HepG2 (cell line): Measurements from ENCODE around the gene GAD1. TPM values are rescaled to one million over a fixed set of nuclear protein-coding genes. Genes with fewer than 3 reads are reported as not detected.

Source experiments
- ATAC-seq: fragments of 200-7000 bp; cut with Tn5 transposase; 3 replicates; pipeline ENCODE4 v1.9.1; 2020; ENCODE audit warnings: mild to moderate bottlenecking, moderate library complexity
- BruUV-seq: library from RNA; stranded (reverse); fragments of 400-500 nt; replicated peaks from 2 replicates; lab custom pipeline; 2021; lab: Mats Ljungman, UMichigan
- CTCF ChIA-PET: fragments of 300-600 bp; formaldehyde crosslinking; extraction: SDS; loops from one replicate; lab custom pipeline; 2021; ENCODE audit warnings: low total read pairs, inconsistent platforms, low intra/inter-chr PET ratio; lab: Yijun Ruan, JAX
- POLR2A ChIA-PET: fragments of 350-600 bp; sonication (Branson Sonifier 250); formaldehyde crosslinking; loops from one replicate; lab custom pipeline; 2020; ENCODE audit warnings: antibody characterized with exemption, inconsistent platforms; lab: Yijun Ruan, JAX
- DNase-seq: peaks from one replicate; pipeline ENCODE4 v3.0.0-alpha.2; 2015; ENCODE audit warnings: low spot score
- FAIRE-seq: peaks from 3 replicates; lab custom pipeline; 2011; peaks lifted over from hg19 to GRCh38; lab: Jason Lieb, UNC
- H2AFZ ChIP-seq: one replicate; pipeline ENCODE4 v1.6.1; 2011; ENCODE audit warnings: low read length, inconsistent platforms
- H3K27ac ChIP-seq: fragments of 300-600 bp; 3 replicates; pipeline ENCODE4 v1.8.0; 2011; ENCODE audit warnings: mixed run types, mild to moderate bottlenecking, mixed read lengths, low read length, inconsistent platforms; ENCODE audit not compliant: insufficient read depth; ENCODE audit errors: extremely low read length
- H3K27me3 ChIP-seq, 2 experiments: fragments of 200-600 bp in 1 of 2; 2 replicates in 1 of 2; 3 replicates in 1 of 2; pipeline versions ENCODE4 v1.6.0 to v1.8.0; 2011; ENCODE audit warnings: low read length in 2 of 2, mild to moderate bottlenecking in 2 of 2, moderate library complexity in 2 of 2, inconsistent platforms in 1 of 2; ENCODE audit not compliant: insufficient read depth in 2 of 2, control insufficient read depth in 1 of 2
- H3K36me3 ChIP-seq, 2 experiments: fragments of 200-600 bp in 1 of 2; replicated peaks in 1 of 2; 2 replicates in 1 of 2; 3 replicates in 1 of 2; pipeline versions ENCODE4 v1.5.1 to v1.8.0; 2011; ENCODE audit warnings: low read length in 2 of 2, inconsistent platforms in 1 of 2; ENCODE audit not compliant: insufficient read depth in 2 of 2, control insufficient read depth in 1 of 2
- H3K4me1 ChIP-seq: 2 replicates; pipeline ENCODE4 v1.5.1; 2012; ENCODE audit warnings: low read length, inconsistent platforms; ENCODE audit not compliant: insufficient read depth
- H3K4me2 ChIP-seq: 2 replicates; pipeline ENCODE4 v1.6.0; 2011; ENCODE audit warnings: low read depth, low read length, inconsistent platforms
- H3K4me3 ChIP-seq, 3 experiments: fragments of 200-600 bp in 1 of 3; sonication (generic), shearing (Covaris generic) in 1 of 3; replicated peaks in 1 of 3; 2 replicates each; pipeline ENCODE4 v1.5.1; 2011 to 2016; ENCODE audit warnings: low read length in 3 of 3, inconsistent platforms in 2 of 3, low read depth in 2 of 3, mild to moderate bottlenecking in 2 of 3, control low read depth in 1 of 3, mixed read lengths in 1 of 3; ENCODE audit not compliant: insufficient read depth in 1 of 3
- H3K79me2 ChIP-seq: one replicate; pipeline ENCODE4 v1.6.1; 2011; ENCODE audit warnings: low read length, inconsistent platforms; ENCODE audit not compliant: insufficient read depth
- H3K9ac ChIP-seq: 2 replicates; pipeline ENCODE4 v1.6.0; 2011; ENCODE audit warnings: mild to moderate bottlenecking, low read depth, low read length, inconsistent platforms; ENCODE audit not compliant: insufficient read depth
- H3K9me3 ChIP-seq: 2 replicates; pipeline ENCODE4 v1.5.1; 2012; ENCODE audit warnings: mild to moderate bottlenecking, low read length
- H4K20me1 ChIP-seq: 2 replicates; pipeline ENCODE4 v1.6.0; 2011; ENCODE audit warnings: inconsistent platforms, mild to moderate bottlenecking, low read length, moderate library complexity; ENCODE audit not compliant: insufficient read depth
- KDM5A ChIP-seq: fragments of 200-600 bp; sonication (generic); IDR thresholded peaks from 2 replicates; pipeline ENCODE4 v1.7.0; 2018; ENCODE audit warnings: antibody characterized with exemption, mild to moderate bottlenecking, low read length, borderline replicate concordance
- MYC ChIP-seq: sonication (generic); formaldehyde crosslinking; IDR thresholded peaks from 2 replicates; pipeline ENCODE4 v1.9.0; 2021; ENCODE audit warnings: missing genetic modification reagents, borderline replicate concordance
- TCF7L2 ChIP-seq: IDR thresholded peaks from 2 replicates; pipeline ENCODE4 v1.6.1; 2011; ENCODE audit warnings: mild to moderate bottlenecking, low read depth, low read length, moderate library complexity
- U2AF2 ChIP-seq: fragments of 200-400 bp; formaldehyde crosslinking; IDR thresholded peaks from 2 replicates; pipeline ENCODE4 v1.6.1; 2017; ENCODE audit warnings: low read depth, mild to moderate bottlenecking, low read length
- ZKSCAN5 ChIP-seq: sonication (generic); formaldehyde crosslinking; IDR thresholded peaks from 2 replicates; pipeline ENCODE4 v1.5.1; 2020; ENCODE audit warnings: mild to moderate bottlenecking, missing genetic modification reagents
- ZNF737 ChIP-seq: sonication (generic); formaldehyde crosslinking; IDR thresholded peaks from 2 replicates; pipeline ENCODE4 v1.5.0; 2020; ENCODE audit warnings: missing genetic modification reagents, mild to moderate bottlenecking, borderline replicate concordance
- ZNF883 ChIP-seq: sonication (generic); formaldehyde crosslinking; IDR thresholded peaks from 2 replicates; pipeline ENCODE4 v1.5.1; 2020; ENCODE audit warnings: mild to moderate bottlenecking, missing genetic modification reagents; ENCODE audit errors: not compliant biosample characterization
- WGBS: methylation state at CpG from one replicate; pipeline ENCODE4 v1.1.6; 2017; ENCODE audit warnings: low lambda C conversion rate; 5-methylcytosine and 5-hydroxymethylcytosine counted together
- in situ Hi-C: cut with HindIII; loops from 2 replicates; pipeline ENCODE4 v1.10.0; 2017; ENCODE audit warnings: low pct_unique_long_range_greater_than_20kb; ENCODE audit not compliant: extremely low pct_ligation_motif_present
- intact Hi-C: fragments of 100-400 bp; cut with micrococcal nuclease; formaldehyde crosslinking; loops from one replicate; pipeline ENCODE4 v1.10.0; 2022; ENCODE audit not compliant: unreplicated experiment
- polyA plus RNA-seq, 8 experiments: library from polyadenylated mRNA; depleted of rRNA in 3 of 8; stranded (reverse) in 7 of 8; unstranded in 1 of 8; fragments of >200 nt; fragmentation: Illumina TruSeq in 4 of 8; extraction: Trizol in 4 of 8; gene quantifications; 2 replicates each; pipeline versions ENCODE4 v1.2.1 to v1.2.3, GENCODE V29; 2011 to 2016; ENCODE audit warnings: low read depth in 4 of 8, missing spikeins in 1 of 8, mixed read lengths in 1 of 8; ENCODE audit not compliant: insufficient read depth in 1 of 8
- total RNA-seq, 5 experiments: library from RNA; depleted of rRNA; stranded (reverse); fragments of >200 nt; fragmentation: Illumina TruSeq; extraction: Trizol; gene quantifications; 2 replicates each; pipeline ENCODE4 v1.2.3, GENCODE V29; 2016; ENCODE audit warnings: low read depth in 1 of 5
- TF ChIP-seq, protein P1 (sequence below): sonication (generic); formaldehyde crosslinking; IDR thresholded peaks from 2 replicates; pipeline ENCODE4 v1.4.0; 2020; ENCODE audit warnings: missing genetic modification reagents

GAD1 gene
- total and polyA plus RNA-seq, 2 of the 13 experiments (the other 11 are each of a cell fraction or from before 2014, with no cell fraction given), result 0.09 to 0.13 TPM

DNA sequence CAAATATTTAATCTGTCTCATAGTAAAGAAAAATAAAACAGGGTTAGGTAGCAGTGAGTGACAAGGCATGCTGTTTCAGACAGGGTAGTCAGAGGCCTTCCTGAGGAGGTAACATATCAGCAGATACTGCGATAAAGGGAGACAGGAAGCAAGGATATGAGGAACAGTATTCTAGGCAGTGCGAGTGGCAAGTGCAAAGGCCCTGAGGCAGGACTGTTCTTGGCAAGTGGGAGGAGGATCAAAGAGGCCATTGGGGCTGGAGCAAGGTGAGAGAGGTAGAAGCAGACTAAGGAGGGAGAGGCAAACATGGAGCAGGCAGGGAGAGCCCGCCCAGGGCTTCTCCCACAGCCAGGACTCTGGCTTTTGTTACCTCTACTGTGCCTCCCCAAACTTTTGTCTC lies 33.6 kb downstream of the GAD1 start:
- no peak overlapping the region for H3K27ac ChIP-seq
- TF ChIP-seq U2AF2 (no peak), ZNF883 (no peak), ZKSCAN5 (CRISPR knock-in tag) (no peak), MYC (no peak)
- TF ChIP-seq, protein P1, sequence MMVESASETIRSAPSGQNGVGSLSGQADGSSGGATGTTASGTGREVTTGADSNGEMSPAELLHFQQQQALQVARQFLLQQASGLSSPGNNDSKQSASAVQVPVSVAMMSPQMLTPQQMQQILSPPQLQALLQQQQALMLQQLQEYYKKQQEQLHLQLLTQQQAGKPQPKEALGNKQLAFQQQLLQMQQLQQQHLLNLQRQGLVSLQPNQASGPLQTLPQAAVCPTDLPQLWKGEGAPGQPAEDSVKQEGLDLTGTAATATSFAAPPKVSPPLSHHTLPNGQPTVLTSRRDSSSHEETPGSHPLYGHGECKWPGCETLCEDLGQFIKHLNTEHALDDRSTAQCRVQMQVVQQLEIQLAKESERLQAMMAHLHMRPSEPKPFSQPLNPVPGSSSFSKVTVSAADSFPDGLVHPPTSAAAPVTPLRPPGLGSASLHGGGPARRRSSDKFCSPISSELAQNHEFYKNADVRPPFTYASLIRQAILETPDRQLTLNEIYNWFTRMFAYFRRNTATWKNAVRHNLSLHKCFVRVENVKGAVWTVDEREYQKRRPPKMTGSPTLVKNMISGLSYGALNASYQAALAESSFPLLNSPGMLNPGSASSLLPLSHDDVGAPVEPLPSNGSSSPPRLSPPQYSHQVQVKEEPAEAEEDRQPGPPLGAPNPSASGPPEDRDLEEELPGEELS (CRISPR knock-in tag), result no peak
- TF ChIP-seq, all 625 proteins: peak for 0
- H3K79me2 ChIP-seq, result no peaks in the 10 kb centered on the region
- WGBS, result 41% methylated on average over 3 of the region's 3 CpGs
- in situ Hi-C loops, result no loop called here
- POLR2A ChIA-PET, result no interaction called here
- CTCF ChIA-PET, result no interaction called here
- H3K9me3 ChIP-seq, result no peaks in the 10 kb centered on the region
- intact Hi-C loops, result no loop called here
- no peaks in the 10 kb centered on the region for H4K20me1 ChIP-seq
- H3K4me3 ChIP-seq, result no peak overlapping the region
- no TSS peak for BruUV-seq
- no peaks in the 10 kb centered on the region for H3K4me1 ChIP-seq
- FAIRE-seq, result no peak
- no peak overlapping the region for H3K4me2 ChIP-seq
- H3K36me3 ChIP-seq, result no peaks in the 10 kb centered on the region
- no peak overlapping the region for H2AFZ ChIP-seq
- H3K27me3 ChIP-seq, result no peaks in the 10 kb centered on the region
- no peak overlapping the region for H3K9ac ChIP-seq
- ATAC-seq, result no peak
- no peak for DNase-seq

DNA sequence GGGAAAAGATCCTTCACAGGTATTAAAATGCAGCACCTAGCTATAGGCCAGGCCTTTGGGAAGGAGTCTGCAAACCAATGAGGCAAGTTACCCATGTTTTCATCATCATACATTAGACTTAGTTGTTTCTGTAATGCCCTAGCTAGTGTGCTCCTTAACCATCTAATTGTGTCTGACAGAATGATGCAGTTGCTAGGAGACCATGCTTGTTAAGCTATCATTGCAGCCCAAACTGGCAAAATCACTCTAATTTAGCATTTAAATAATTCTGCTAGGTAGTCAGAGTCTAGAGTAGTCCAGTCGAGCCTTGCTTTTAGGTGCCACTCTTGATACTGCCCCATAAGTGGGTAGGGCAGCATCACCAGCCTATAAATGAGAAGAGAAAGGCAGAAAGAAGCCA lies 34.9 kb downstream of the GAD1 start:
- Histone ChIP-seq H3K9me3 (no peaks in the 10 kb centered on the region), H4K20me1 (no peaks in the 10 kb centered on the region), H3K36me3 (no peaks in the 10 kb centered on the region), H3K4me2 (no peak overlapping the region), H3K4me1 (no peaks in the 10 kb centered on the region), H3K27ac (no peak overlapping the region), H2AFZ (no peak overlapping the region), H3K4me3 (no peak overlapping the region), H3K79me2 (no peaks in the 10 kb centered on the region), H3K27me3 (no peaks in the 10 kb centered on the region), H3K9ac (no peak overlapping the region)
- in situ Hi-C loops, result no loop called here
- BruUV-seq, result no TSS peak
- 0% methylated on average over 1 of the region's 1 CpG for WGBS
- TF ChIP-seq KDM5A (no peak), TCF7L2 (no peak), ZNF737 (CRISPR knock-in tag) (no peak)
- DNase-seq (no peak), ATAC-seq (no peak), FAIRE-seq (no peak)
- intact Hi-C loops, result no loop called here
- POLR2A ChIA-PET, result no interaction called here
- CTCF ChIA-PET, result no interaction called here
